HEK293 (cell line): ENCODE data around the gene ZNF608.

Experiments
- BCL11A ChIP-seq: fragments of 450-650 bp; formaldehyde crosslinking; IDR thresholded peaks from 2 replicates; pipeline ENCODE4 v1.5.1; 2016; ENCODE audit warnings: low read depth, missing biosample characterization, missing genetic modification characterization
- FEZF1 ChIP-seq: fragments of 450-650 bp; formaldehyde crosslinking; IDR thresholded peaks from 2 replicates; pipeline ENCODE4 v1.5.1; 2016; ENCODE audit warnings: missing biosample characterization, missing genetic modification characterization
- GFI1B ChIP-seq: fragments of 450-650 bp; formaldehyde crosslinking; IDR thresholded peaks from 2 replicates; pipeline ENCODE4 v1.5.1; 2016; ENCODE audit warnings: missing biosample characterization, missing genetic modification characterization
- HOXA7 ChIP-seq: sonication (generic); formaldehyde crosslinking; IDR thresholded peaks from 2 replicates; pipeline ENCODE4 v1.8.1; 2022; ENCODE audit warnings: missing genetic modification reagents, borderline replicate concordance
- IKZF3 ChIP-seq: fragments of 450-650 bp; IDR thresholded peaks from 2 replicates; pipeline ENCODE4 v1.5.0; 2018; ENCODE audit warnings: missing biosample characterization, mild to moderate bottlenecking, missing genetic modification characterization, moderate library complexity
- KLF7 ChIP-seq: fragments of 450-650 bp; formaldehyde crosslinking; IDR thresholded peaks from 2 replicates; pipeline ENCODE4 v1.5.1; 2016; ENCODE audit warnings: missing biosample characterization, missing genetic modification characterization, borderline replicate concordance
- SCRT2 ChIP-seq: fragments of 450-650 bp; formaldehyde crosslinking; IDR thresholded peaks from 2 replicates; pipeline ENCODE4 v1.5.1; 2016; ENCODE audit warnings: missing biosample characterization, missing genetic modification characterization
- SP2 ChIP-seq: fragments of 450-650 bp; formaldehyde crosslinking; IDR thresholded peaks from 2 replicates; pipeline ENCODE4 v1.5.1; 2016; ENCODE audit warnings: missing biosample characterization, missing genetic modification characterization
- ZBTB17 ChIP-seq: fragments of 450-650 bp; formaldehyde crosslinking; IDR thresholded peaks from 2 replicates; pipeline ENCODE4 v1.5.1; 2016; ENCODE audit warnings: missing biosample characterization, missing genetic modification characterization
- ZBTB8A ChIP-seq: fragments of 450-650 bp; formaldehyde crosslinking; IDR thresholded peaks from 2 replicates; pipeline ENCODE4 v1.5.1; 2016; ENCODE audit warnings: missing biosample characterization, missing genetic modification characterization
- ZFP3 ChIP-seq: fragments of 450-650 bp; formaldehyde crosslinking; IDR thresholded peaks from 2 replicates; pipeline ENCODE4 v1.5.1; 2016; ENCODE audit warnings: low read depth, missing biosample characterization, missing genetic modification characterization
- ZFP69B ChIP-seq: fragments of 450-650 bp; formaldehyde crosslinking; IDR thresholded peaks from 2 replicates; pipeline ENCODE4 v1.5.1; 2016; ENCODE audit warnings: missing biosample characterization, missing genetic modification characterization
- ZNF112 ChIP-seq: fragments of 450-650 bp; formaldehyde crosslinking; IDR thresholded peaks from 2 replicates; pipeline ENCODE4 v1.5.0; 2017; ENCODE audit warnings: missing biosample characterization, missing genetic modification characterization
- ZNF140 ChIP-seq: fragments of 450-650 bp; formaldehyde crosslinking; IDR thresholded peaks from 2 replicates; pipeline ENCODE4 v1.5.1; 2016; ENCODE audit warnings: missing biosample characterization, missing genetic modification characterization
- ZNF16 ChIP-seq: fragments of 450-650 bp; formaldehyde crosslinking; IDR thresholded peaks from 2 replicates; pipeline ENCODE4 v1.5.1; 2016; ENCODE audit warnings: low read depth, missing biosample characterization, missing genetic modification characterization
- ZNF266 ChIP-seq: fragments of 450-650 bp; formaldehyde crosslinking; IDR thresholded peaks from 2 replicates; pipeline ENCODE4 v1.5.1; 2016; ENCODE audit warnings: missing biosample characterization, missing genetic modification characterization, low read depth
- ZNF292 ChIP-seq: fragments of 450-650 bp; formaldehyde crosslinking; IDR thresholded peaks from 2 replicates; pipeline ENCODE4 v1.5.1; 2016; ENCODE audit warnings: low read depth, missing biosample characterization, missing genetic modification characterization, borderline replicate concordance
- ZNF341 ChIP-seq: fragments of 450-650 bp; formaldehyde crosslinking; IDR thresholded peaks from 2 replicates; pipeline ENCODE4; 2016; ENCODE audit warnings: low read depth, missing biosample characterization, missing genetic modification characterization
- ZNF404 ChIP-seq: fragments of 450-650 bp; formaldehyde crosslinking; IDR thresholded peaks from 2 replicates; pipeline ENCODE4 v1.5.1; 2017; ENCODE audit warnings: missing biosample characterization, missing genetic modification characterization
- ZNF433 ChIP-seq: fragments of 450-650 bp; formaldehyde crosslinking; IDR thresholded peaks from 2 replicates; pipeline ENCODE4 v1.5.1; 2016; ENCODE audit warnings: missing biosample characterization, missing genetic modification characterization, low read depth
- ZNF530 ChIP-seq: fragments of 450-650 bp; formaldehyde crosslinking; IDR thresholded peaks from 2 replicates; pipeline ENCODE4 v1.5.1; 2016; ENCODE audit warnings: low read depth, missing biosample characterization, missing genetic modification characterization
- ZNF561 ChIP-seq: fragments of 450-650 bp; IDR thresholded peaks from 2 replicates; pipeline ENCODE4 v1.5.1; 2018; ENCODE audit warnings: missing biosample characterization, missing genetic modification characterization, borderline replicate concordance
- ZNF654 ChIP-seq: fragments of 450-650 bp; formaldehyde crosslinking; IDR thresholded peaks from 2 replicates; pipeline ENCODE4 v1.5.1; 2016; ENCODE audit warnings: low read depth, missing biosample characterization, missing genetic modification characterization
- ZNF677 ChIP-seq: fragments of 450-650 bp; IDR thresholded peaks from 2 replicates; pipeline ENCODE4 v1.5.0; 2018; ENCODE audit warnings: missing biosample characterization, mild to moderate bottlenecking, missing genetic modification characterization, moderate library complexity
- ZNF707 ChIP-seq: fragments of 450-650 bp; formaldehyde crosslinking; IDR thresholded peaks from 2 replicates; pipeline ENCODE4 v1.5.1; 2016; ENCODE audit warnings: missing biosample characterization, missing genetic modification characterization
- ZNF785 ChIP-seq: fragments of 450-650 bp; formaldehyde crosslinking; IDR thresholded peaks from 2 replicates; pipeline ENCODE4 v1.5.1; 2016; ENCODE audit warnings: missing biosample characterization, missing genetic modification characterization
- TF ChIP-seq, protein P1 (sequence below): fragments of 450-650 bp; formaldehyde crosslinking; conservative IDR thresholded peaks from 2 replicates; pipeline ENCODE4 v1.5.1; 2016; ENCODE audit warnings: low read depth, missing biosample characterization, missing genetic modification characterization
- TF ChIP-seq, protein P2 (sequence below): fragments of 450-650 bp; formaldehyde crosslinking; IDR thresholded peaks from 2 replicates; pipeline ENCODE4 v1.5.1; 2017; ENCODE audit warnings: missing biosample characterization, missing genetic modification characterization
- TF ChIP-seq, protein P3 (sequence below): fragments of 450-650 bp; formaldehyde crosslinking; IDR thresholded peaks from 2 replicates; pipeline ENCODE4 v1.5.1; 2016; ENCODE audit warnings: missing biosample characterization, missing genetic modification characterization
- TF ChIP-seq, protein P4 (sequence below): fragments of 450-650 bp; formaldehyde crosslinking; IDR thresholded peaks from 2 replicates; pipeline ENCODE4 v1.5.1; 2017; ENCODE audit warnings: missing biosample characterization, mild to moderate bottlenecking, missing genetic modification characterization, moderate library complexity
- TF ChIP-seq, protein P5 (sequence below): fragments of 450-650 bp; formaldehyde crosslinking; IDR thresholded peaks from 2 replicates; pipeline ENCODE4 v1.5.1; 2016; ENCODE audit warnings: missing biosample characterization, missing genetic modification characterization

ZNF608 gene

DNA sequence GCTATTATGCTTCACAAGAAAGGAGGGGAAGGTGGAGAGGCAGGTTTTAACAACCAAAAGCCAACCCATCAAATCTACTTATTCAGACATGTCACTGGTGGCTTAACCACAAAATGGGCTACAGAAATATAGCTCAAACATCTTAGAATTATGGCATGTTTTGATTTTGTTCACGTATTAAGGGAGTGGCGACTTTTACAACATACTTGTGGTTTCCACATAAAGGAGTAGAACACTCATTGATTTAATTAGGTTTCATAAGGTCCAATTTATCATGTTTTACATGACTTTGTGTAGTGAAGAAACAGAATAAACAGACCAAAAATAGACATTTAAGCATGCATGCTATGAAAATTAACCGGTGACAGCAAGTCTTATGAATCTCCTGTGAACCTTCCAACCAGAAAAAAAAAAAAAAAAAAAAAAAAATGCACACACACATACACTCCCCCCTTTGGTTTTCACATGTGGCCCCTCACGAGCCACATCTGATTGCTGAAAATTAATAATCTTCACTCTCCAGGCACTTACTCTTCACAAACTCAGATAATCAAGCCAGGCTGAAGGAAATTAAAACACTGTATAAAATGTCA is 5.4 kb downstream of the ZNF608 start (continued):
- TF ChIP-seq ZBTB8A (tag by site-specific recombination) (peak; percentile 88), IKZF3 (tag by site-specific recombination) (peak; percentile 98), ZNF677 (tag by site-specific recombination) (no peak), ZNF266 (tag by site-specific recombination) (no peak), ZNF341 (tag by site-specific recombination) (peak; percentile 67), ZNF707 (tag by site-specific recombination) (no peak), ZBTB17 (peak; percentile 96), HOXA7 (CRISPR knock-in tag) (no peak), ZNF140 (tag by site-specific recombination) (no peak; the same call in 1 of the 2 replicates), ZNF530 (tag by site-specific recombination) (no peak), ZNF292 (tag by site-specific recombination) (no peak), ZNF404 (tag by site-specific recombination) (no peak), ZNF561 (tag by site-specific recombination) (peak; percentile 98), ZNF112 (tag by site-specific recombination) (no peak), ZNF16 (tag by site-specific recombination) (no peak), FEZF1 (tag by site-specific recombination) (peak; percentile 100), SP2 (peak; percentile 60), GFI1B (tag by site-specific recombination) (peak; percentile 100), BCL11A (peak; percentile 100), ZNF785 (tag by site-specific recombination) (no peak), ZFP3 (peak; percentile 52; the same call in 1 of the 2 replicates), ZNF654 (tag by site-specific recombination) (peak; percentile 18; the same call in 1 of the 2 replicates), KLF7 (tag by site-specific recombination) (peak; percentile 100), ZFP69B (peak; percentile 89), ZNF433 (tag by site-specific recombination) (no peak), SCRT2 (tag by site-specific recombination) (peak; percentile 91)
- TF ChIP-seq, protein P1, sequence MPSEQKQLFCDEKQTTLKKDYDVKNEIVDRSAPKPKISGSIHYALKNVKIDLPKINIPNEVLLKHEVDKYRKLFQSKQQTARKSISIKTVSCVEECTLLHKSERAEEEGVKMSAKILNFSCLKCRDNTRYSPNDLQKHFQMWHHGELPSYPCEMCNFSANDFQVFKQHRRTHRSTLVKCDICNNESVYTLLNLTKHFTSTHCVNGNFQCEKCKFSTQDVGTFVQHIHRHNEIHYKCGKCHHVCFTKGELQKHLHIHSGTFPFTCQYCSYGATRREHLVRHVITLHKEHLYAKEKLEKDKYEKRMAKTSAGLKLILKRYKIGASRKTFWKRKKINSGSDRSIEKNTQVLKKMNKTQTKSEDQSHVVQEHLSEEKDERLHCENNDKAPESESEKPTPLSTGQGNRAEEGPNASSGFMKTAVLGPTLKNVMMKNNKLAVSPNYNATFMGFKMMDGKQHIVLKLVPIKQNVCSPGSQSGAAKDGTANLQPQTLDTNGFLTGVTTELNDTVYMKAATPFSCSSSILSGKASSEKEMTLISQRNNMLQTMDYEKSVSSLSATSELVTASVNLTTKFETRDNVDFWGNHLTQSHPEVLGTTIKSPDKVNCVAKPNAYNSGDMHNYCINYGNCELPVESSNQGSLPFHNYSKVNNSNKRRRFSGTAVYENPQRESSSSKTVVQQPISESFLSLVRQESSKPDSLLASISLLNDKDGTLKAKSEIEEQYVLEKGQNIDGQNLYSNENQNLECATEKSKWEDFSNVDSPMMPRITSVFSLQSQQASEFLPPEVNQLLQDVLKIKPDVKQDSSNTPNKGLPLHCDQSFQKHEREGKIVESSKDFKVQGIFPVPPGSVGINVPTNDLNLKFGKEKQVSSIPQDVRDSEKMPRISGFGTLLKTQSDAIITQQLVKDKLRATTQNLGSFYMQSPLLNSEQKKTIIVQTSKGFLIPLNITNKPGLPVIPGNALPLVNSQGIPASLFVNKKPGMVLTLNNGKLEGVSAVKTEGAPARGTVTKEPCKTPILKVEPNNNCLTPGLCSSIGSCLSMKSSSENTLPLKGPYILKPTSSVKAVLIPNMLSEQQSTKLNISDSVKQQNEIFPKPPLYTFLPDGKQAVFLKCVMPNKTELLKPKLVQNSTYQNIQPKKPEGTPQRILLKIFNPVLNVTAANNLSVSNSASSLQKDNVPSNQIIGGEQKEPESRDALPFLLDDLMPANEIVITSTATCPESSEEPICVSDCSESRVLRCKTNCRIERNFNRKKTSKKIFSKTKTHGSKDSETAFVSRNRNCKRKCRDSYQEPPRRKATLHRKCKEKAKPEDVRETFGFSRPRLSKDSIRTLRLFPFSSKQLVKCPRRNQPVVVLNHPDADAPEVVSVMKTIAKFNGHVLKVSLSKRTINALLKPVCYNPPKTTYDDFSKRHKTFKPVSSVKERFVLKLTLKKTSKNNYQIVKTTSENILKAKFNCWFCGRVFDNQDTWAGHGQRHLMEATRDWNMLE (tag by site-specific recombination): peak; percentile 48
- TF ChIP-seq, protein P2, sequence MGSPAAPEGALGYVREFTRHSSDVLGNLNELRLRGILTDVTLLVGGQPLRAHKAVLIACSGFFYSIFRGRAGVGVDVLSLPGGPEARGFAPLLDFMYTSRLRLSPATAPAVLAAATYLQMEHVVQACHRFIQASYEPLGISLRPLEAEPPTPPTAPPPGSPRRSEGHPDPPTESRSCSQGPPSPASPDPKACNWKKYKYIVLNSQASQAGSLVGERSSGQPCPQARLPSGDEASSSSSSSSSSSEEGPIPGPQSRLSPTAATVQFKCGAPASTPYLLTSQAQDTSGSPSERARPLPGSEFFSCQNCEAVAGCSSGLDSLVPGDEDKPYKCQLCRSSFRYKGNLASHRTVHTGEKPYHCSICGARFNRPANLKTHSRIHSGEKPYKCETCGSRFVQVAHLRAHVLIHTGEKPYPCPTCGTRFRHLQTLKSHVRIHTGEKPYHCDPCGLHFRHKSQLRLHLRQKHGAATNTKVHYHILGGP (tag by site-specific recombination): peak; percentile 93
- TF ChIP-seq, protein P3, sequence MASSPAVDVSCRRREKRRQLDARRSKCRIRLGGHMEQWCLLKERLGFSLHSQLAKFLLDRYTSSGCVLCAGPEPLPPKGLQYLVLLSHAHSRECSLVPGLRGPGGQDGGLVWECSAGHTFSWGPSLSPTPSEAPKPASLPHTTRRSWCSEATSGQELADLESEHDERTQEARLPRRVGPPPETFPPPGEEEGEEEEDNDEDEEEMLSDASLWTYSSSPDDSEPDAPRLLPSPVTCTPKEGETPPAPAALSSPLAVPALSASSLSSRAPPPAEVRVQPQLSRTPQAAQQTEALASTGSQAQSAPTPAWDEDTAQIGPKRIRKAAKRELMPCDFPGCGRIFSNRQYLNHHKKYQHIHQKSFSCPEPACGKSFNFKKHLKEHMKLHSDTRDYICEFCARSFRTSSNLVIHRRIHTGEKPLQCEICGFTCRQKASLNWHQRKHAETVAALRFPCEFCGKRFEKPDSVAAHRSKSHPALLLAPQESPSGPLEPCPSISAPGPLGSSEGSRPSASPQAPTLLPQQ (tag by site-specific recombination): peak; percentile 89
- TF ChIP-seq, protein P4, sequence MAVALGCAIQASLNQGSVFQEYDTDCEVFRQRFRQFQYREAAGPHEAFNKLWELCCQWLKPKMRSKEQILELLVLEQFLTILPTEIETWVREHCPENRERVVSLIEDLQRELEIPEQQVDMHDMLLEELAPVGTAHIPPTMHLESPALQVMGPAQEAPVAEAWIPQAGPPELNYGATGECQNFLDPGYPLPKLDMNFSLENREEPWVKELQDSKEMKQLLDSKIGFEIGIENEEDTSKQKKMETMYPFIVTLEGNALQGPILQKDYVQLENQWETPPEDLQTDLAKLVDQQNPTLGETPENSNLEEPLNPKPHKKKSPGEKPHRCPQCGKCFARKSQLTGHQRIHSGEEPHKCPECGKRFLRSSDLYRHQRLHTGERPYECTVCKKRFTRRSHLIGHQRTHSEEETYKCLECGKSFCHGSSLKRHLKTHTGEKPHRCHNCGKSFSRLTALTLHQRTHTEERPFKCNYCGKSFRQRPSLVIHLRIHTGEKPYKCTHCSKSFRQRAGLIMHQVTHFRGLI (tag by site-specific recombination): peak; percentile 84
- TF ChIP-seq, protein P5, sequence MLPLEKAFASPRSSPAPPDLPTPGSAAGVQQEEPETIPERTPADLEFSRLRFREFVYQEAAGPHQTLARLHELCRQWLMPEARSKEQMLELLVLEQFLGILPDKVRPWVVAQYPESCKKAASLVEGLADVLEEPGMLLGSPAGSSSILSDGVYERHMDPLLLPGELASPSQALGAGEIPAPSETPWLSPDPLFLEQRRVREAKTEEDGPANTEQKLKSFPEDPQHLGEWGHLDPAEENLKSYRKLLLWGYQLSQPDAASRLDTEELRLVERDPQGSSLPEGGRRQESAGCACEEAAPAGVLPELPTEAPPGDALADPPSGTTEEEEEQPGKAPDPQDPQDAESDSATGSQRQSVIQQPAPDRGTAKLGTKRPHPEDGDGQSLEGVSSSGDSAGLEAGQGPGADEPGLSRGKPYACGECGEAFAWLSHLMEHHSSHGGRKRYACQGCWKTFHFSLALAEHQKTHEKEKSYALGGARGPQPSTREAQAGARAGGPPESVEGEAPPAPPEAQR (tag by site-specific recombination): peak; percentile 82; the same call in 1 of the 2 replicates
